ENCODE results near the gene OR2B2.
A peak's percentile ranks its signal among the peaks of the same experiment; 100 is the strongest.

Gene OR2B2

GRCh38 chr6:27893836-27894807, 18.1 kb downstream of the OR2B2 start (continued):
- TF ChIP-seq ZNF354C (tag by site-specific recombination; IDR thresholded peaks at IDR 0.05; ENCODE audit: borderline replicate concordance, low read depth) (no peak), ZBTB48 (tag by site-specific recombination; IDR thresholded peaks at IDR 0.05) (no peak), ZNF785 (tag by site-specific recombination; IDR thresholded peaks at IDR 0.05) (no peak), ZXDB (tag by site-specific recombination; IDR thresholded peaks at IDR 0.05) (peak; percentile 34; the same call in 1 of the 2 replicates), GLIS2 (tag by site-specific recombination; IDR thresholded peaks at IDR 0.05) (no peak), ZNF24 (tag by site-specific recombination; IDR thresholded peaks at IDR 0.05) (peak; percentile 73), PRDM10 (tag by site-specific recombination; IDR thresholded peaks at IDR 0.05) (peak; percentile 50; the same call in 1 of the 2 replicates), SP2 (tag by site-specific recombination; IDR thresholded peaks at IDR 0.05) (peak; percentile 51), GLI4 (tag by site-specific recombination; IDR thresholded peaks at IDR 0.05) (no peak), SETDB1 (IDR thresholded peaks at IDR 0.05; ENCODE audit: insufficient read length, low read length) (peak; percentile 37), TRIM28 (IDR thresholded peaks at IDR 0.05; ENCODE audit: borderline replicate concordance, low read length) (0 out of 2 replicates have a peak, but pooled peaks have one; percentile 41), ZNF335 (tag by site-specific recombination; conservative IDR thresholded peaks at IDR 0.05) (peak; percentile 87), KLF1 (tag by site-specific recombination; IDR thresholded peaks at IDR 0.05) (no peak), ZSCAN30 (tag by site-specific recombination; IDR thresholded peaks at IDR 0.05) (peak; percentile 44; the same call in 1 of the 2 replicates), ZNF518A (tag by site-specific recombination; conservative IDR thresholded peaks at IDR 0.05; ENCODE audit: low read depth) (0 out of 2 replicates have a peak, but pooled peaks have one; percentile 34), ZNF521 (tag by site-specific recombination; IDR thresholded peaks at IDR 0.05) (no peak), SP7 (tag by site-specific recombination; IDR thresholded peaks at IDR 0.05) (0 out of 2 replicates have a peak, but pooled peaks have one; percentile 12), ZBTB26 (tag by site-specific recombination; optimal IDR thresholded peaks at IDR 0.05) (peak; percentile 19), IKZF3 (tag by site-specific recombination; IDR thresholded peaks at IDR 0.05) (peak; percentile 77), OVOL3 (tag by site-specific recombination; IDR thresholded peaks at IDR 0.05) (0 out of 2 replicates have a peak, but pooled peaks have one; percentile 68), ZNF670 (tag by site-specific recombination; IDR thresholded peaks at IDR 0.05; ENCODE audit: low read depth) (no peak), PBX3 (CRISPR knock-in tag; IDR thresholded peaks at IDR 0.05) (no peak), ZBTB8A (tag by site-specific recombination; IDR thresholded peaks at IDR 0.05) (peak; percentile 36; the same call in 1 of the 2 replicates)

Measured in HEK293 (cell line).